Right hindlimb (tissue), 1 donor: ENCODE results near the gene MAGT1.
"Not testable (repeated sequence)": the region's sequence is repeated elsewhere in the genome, so short reads cannot be mapped to it uniquely, and the experiment has no call there.

Source experiments
- DNase-seq: peaks from one replicate; pipeline ENCODE4 v3.0.0-alpha.2; 2018

Gene MAGT1

GRCh38 chrX:77821989-77822388, 73.2 kb downstream of the MAGT1 start:
- not testable (repeated sequence) for DNase-seq

- DNase-seq = peak; percentile 14
These were observed 75.0 kb downstream of the MAGT1 start for GRCh38 chrX:77820091-77820727.

- no peak for DNase-seq
These were observed 81.0 kb downstream of the MAGT1 start for GRCh38 chrX:77814210-77814609.

GRCh38 chrX:77802201-77802600, 93.0 kb downstream of the MAGT1 start:
- DNase-seq = no peak

GRCh38 chrX:77795124-77795523, 100.1 kb downstream of the MAGT1 start:
- no peak for DNase-seq

- DNase-seq = no peak
These were observed 101.3 kb downstream of the MAGT1 start for GRCh38 chrX:77793946-77794345.

GRCh38 chrX:77788050-77788449, 107.2 kb downstream of the MAGT1 start:
- DNase-seq = no peak

- no peak for DNase-seq
These were observed 108.9 kb downstream of the MAGT1 start for GRCh38 chrX:77786365-77786680.

GRCh38 chrX:77785486-77786364, 109.5 kb downstream of the MAGT1 start, which contains the start of gene ATRX:
Gene ATRX (minus strand): TSS chrX:77786216. CDS start chrX:77786001, 215 bp downstream.
- peak; percentile 84 for DNase-seq

GRCh38 chrX:77779695-77780094, 115.5 kb downstream of the MAGT1 start:
- no peak for DNase-seq

- DNase-seq = no peak
These were observed 118.6 kb downstream of the MAGT1 start for GRCh38 chrX:77776659-77777058.
